Stimulated activated naive CD4-positive, alpha-beta T cell (primary cell): ENCODE measurements around the gene TRNAU1AP.
"Not testable (repeated sequence)": the region's sequence is repeated elsewhere in the genome, so short reads cannot be mapped to it uniquely, and the experiment has no call there.

Source experiments
- DNase-seq, 6 experiments: peaks; one replicate each; lab custom pipeline; 2025; lab: John Stamatoyannopoulos, UW

Gene TRNAU1AP

DNA sequence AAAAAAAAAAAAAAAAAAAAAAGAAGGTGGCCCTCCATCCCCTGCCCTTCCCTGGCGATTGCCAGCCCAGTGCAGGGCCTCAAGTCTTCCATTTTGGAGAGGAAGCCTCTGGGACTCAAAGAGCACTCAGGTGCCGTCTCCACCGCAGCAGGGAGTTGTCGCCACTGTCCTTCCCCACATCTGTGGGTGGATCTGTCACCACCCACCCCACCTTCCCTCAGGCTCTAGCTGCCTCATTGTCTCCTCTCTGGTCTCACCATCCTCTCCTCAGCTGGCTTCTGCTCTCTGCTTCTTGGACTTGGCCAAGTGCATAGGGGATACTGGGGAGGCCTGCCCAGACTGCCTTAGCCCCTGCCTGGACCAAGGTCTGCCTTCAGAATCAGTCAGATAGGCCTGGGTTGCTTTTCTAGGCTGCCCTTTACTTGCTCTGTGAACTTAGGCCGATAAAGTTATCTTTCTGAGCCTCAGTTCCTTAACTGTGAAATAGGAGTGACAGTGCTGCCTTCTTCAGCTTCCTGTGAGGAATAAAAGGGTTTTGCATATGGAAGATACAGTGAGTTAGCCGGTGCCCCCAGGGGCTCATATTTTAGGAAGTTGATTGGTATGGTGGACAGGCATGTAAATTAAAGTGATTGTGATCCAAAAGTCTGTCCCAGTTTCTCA is 31.3 kb upstream of the TRNAU1AP start:
- DNase-seq: no peak

DNA sequence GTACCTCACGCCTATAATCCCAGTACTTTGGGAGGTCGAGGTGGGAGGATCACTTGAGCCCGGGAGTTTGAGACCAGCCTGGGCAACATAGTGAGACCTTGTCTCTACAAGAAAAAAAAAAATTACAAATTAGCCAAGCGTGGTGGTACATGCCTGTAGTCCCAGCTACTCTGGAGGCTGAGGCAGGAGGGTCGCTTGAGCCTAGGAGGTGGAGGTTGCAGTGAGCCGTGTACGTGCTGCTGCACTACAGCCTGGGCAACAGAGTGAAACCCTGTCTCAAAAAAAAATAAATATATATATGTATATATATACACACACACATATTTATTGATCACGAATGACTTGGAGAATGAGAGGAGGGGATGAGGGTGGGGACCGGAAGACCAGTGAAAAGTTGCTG is 30.3 kb upstream of the TRNAU1AP start:
- not testable (repeated sequence) for DNase-seq

- DNase-seq: not testable (repeated sequence)
These were observed 27.8 kb upstream of the TRNAU1AP start for GRCh38 chr1:28525002-28525642.

GRCh38 chr1:28526886-28527285 is 26.0 kb upstream of the TRNAU1AP start:
- DNase-seq: no peak

DNA sequence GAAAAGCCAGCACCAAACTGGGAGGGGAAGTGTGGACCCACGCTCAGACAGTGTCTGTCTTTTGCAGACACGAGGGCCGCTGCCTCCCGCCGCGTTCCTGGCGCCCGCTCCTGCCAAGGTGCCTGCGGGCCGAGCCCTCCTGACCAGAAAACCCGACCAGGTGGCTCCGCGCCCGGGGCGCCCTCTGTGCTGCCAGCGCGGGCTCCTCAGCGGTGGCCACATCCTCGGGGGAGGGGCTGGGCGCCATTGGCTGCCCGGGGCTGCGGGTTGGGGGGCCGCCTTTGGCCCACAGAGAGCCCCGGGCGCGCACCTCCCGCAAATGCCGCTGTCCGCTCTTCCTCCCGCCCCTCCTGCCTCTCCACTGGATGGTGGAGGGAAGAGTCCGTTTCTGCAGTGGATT is 22.4 kb upstream of the TRNAU1AP start:
- no peak for DNase-seq

DNA sequence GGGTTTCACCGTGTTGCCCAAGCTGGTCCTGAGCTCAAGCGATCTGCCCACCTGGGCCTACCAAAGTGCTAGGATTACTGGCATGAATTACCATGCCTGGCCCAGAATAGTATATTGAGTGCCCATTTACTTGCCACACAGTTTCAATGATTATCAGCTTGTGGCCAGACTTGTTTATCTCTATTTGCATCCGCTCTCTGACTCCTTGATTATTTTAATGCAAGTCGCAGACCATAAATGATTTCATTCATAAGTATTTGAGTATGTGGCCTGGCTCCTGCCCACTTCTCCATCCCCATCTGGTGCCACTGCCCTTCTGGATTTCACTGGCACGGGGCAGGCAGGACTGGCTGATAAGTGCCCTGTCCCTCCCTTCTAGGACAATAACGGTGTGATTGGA is 18.2 kb upstream of the TRNAU1AP start:
- DNase-seq: no peak

- DNase-seq: no peak
These were observed 17.7 kb upstream of the TRNAU1AP start for GRCh38 chr1:28535180-28535579.

DNA sequence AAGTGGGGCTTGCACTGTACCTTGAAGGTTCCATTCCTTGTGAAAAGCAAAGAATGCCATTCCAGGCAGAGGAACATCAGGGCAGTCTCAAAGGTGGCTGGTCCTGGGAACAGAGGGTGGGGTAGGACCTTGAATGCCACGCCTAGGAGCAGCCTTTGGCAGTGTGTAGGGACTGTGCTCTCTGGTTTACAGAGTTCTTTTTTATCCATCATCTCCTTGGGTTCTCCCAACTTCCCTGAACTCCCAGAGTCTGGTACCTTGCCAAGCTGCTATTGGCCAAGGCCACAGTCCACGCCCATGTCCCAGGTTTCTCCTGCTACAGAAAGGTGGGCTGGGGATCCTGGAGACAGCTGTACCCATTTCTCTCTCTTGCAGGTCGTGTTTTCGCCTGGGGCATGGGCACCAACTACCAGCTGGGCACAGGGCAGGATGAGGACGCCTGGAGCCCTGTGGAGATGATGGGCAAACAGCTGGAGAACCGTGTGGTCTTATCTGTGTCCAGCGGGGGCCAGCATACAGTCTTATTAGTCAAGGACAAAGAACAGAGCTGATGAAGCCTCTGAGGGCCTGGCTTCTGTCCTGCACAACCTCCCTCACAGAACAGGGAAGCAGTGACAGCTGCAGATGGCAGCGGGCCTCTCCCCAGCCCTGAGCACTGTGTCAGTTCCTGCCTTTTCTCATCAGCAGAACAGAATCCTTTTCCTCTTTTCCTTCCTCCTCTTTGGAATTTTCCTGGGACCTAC is 15.3 kb upstream of the TRNAU1AP start:
- DNase-seq: no peak

- DNase-seq: no peak
These were observed 14.6 kb upstream of the TRNAU1AP start for GRCh38 chr1:28538286-28538685.

DNA sequence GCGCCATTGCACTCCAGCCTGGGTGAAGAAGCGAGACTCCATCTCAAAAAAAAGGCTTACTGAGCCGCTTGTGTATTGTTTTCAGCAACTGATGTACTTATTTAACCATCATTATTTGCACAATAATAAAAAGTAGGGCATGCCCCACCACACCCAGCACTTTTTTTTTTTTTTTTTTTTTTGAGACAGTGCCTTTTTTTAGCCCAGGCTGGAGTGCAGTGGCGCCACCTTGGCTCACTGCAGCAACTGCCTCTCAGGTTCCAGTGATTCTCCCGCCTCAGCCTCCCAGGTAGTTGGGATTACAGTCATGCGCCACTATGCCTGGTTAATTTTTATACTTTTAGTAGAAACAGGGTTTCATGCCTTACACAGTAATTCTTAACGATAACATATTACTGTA is 12.2 kb upstream of the TRNAU1AP start:
- no peak for DNase-seq

DNA sequence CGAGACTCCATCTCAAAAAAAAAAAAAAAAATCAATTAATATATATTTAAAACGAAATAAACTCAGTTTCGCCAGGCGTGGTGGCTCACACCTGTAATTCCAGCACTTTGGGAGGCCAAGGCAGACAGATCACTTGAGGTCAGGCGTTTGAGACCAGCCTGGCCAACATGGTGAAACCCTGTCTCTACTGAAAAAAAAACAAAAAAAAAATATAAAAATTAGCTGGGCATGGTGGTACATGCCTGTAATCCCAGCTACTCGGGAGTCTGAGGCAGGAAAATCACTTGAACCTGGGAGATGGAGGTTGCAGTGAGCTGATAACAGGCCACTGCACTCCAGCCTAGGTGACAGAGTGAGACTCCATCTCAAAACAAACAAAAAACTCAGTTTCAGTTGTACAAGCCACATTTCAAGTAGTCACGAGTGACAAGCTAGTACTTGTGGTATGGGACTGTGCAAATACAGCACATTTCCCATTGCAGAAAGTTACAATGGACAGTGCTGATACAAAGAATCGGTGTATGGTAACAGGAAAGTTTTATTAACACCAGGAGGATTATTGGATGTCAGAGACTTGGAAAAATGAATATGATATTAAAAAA is 11.4 kb upstream of the TRNAU1AP start:
- not testable (repeated sequence) for DNase-seq

- no peak for DNase-seq
These were observed 7.6 kb upstream of the TRNAU1AP start for GRCh38 chr1:28545246-28545628.

DNA sequence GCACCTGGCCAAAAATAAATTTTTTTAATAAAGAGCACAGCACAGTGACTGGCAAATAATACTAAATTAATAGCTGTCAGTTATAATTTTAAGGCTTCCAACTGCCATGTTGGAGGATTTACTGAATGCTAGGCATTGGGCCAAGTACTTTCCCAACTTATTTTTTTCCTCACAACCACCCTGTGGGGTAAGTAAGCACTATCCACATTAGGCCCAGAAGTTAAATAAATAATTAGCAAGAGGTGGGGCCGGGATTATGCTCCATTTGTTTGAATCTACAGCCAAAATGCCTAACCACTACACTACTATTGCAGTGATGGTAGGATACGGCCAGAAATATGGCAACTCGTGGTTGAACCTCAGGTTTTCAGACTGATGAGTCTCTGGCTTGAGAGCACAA is 4.6 kb upstream of the TRNAU1AP start:
- no peak for DNase-seq

- DNase-seq: no peak
These were observed 1.5 kb upstream of the TRNAU1AP start for GRCh38 chr1:28551381-28551780.

DNA sequence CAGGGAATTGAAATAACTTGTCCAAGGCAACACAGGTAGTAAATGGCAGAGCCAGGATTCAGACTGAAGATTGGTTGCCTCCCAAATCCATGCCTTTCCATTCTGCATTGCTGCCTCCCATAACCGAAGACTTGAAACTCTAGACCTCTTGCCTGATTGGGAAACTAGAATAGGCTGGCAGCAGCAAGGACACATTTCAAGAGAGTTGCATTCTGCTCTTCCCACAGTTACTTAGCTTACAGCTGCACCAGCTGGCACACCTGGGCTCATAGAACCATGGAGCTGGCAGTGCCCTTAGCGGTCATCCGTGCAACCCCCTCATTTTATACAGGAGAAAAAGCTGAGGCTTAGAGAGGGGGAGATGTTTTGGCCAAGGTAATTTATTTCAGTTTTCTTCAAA is 8.0 kb downstream of the TRNAU1AP start:
- no peak for DNase-seq

GRCh38 chr1:28564310-28564709 is 11.4 kb downstream of the TRNAU1AP start:
- no peak for DNase-seq

- DNase-seq: no peak
These were observed 12.2 kb downstream of the TRNAU1AP start for GRCh38 chr1:28565040-28565439.

DNA sequence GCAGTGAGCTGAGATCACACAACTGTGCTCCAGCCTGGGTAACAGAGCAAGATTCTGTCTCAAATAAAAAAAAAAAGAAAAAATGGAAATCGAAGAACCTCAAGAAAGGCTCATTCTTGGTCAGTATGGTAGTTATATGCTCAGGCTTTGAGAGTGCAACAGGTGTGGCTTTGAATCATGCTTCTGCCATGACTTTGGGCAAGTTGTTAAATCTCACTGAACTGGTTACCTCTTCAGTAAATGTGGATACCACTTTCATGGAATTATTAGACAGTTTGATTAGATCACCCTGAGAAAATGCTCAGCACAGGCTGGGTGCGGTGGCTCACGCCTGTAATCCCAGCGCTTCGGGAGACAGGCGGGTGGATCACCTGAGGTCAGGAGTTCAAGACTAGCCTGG is 12.8 kb downstream of the TRNAU1AP start:
- no peak for DNase-seq

- DNase-seq: no peak
These were observed 14.0 kb downstream of the TRNAU1AP start for GRCh38 chr1:28566931-28567330.

DNA sequence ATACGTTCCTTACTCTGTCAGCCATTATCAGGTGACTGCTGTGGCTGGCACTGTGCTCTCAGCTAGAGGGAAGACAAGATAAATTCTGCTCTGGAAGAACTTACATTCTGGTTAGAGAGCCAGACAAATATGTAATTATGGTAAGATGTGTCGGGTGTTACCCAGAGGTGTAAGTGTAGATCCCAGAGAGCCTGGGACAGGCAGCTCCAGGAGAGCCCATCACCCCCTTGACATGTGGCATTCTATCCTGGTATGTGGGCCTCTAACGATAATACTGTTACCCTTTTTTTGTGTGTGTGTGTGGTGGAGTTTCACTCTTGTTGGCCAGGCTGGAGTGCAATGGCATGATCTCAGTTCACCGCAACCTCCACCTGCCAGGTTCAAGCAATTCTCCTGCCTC is 19.0 kb downstream of the TRNAU1AP start:
- DNase-seq: no peak

GRCh38 chr1:28572891-28573290 is 20.0 kb downstream of the TRNAU1AP start:
- DNase-seq: not testable (repeated sequence)

DNA sequence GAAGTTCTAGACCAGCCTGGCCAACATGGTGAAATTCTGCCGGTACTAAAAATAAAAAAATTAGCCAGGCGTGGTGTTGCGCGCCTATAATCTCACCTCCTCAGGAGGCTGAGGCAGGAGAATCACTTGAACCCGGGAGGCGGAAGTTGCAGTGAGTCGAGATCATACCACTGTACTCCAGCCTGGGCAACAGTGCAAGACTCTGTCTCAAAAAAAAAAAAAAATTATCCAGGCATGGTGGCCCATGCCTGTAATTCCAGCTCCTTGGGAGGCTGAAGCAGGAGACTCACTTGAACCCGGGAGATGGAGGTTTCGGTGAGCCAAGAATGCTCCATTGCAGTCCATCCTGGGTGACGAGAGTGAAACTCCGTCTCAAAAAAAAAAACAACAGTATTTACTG is 20.7 kb downstream of the TRNAU1AP start:
- no peak for DNase-seq
